LHCN-M2 (cell line): ENCODE measurements around the gene PEX14. TPM values are rescaled to one million over a fixed set of nuclear protein-coding genes. Genes with fewer than 3 reads are reported as not detected.

Source experiments
- DNase-seq: peaks from one replicate; pipeline ENCODE4 v3.0.0-alpha.2; 2012; ENCODE audit warnings: low read depth
- total RNA-seq: library from RNA; depleted of rRNA; stranded (reverse); fragments of >200 nt; gene quantifications from 2 replicates; pipeline ENCODE4 v1.2.3, GENCODE V29; 2014

Gene PEX14
- total RNA-seq, 1 experiment from 2014 or later, result 13.4 TPM

DNA sequence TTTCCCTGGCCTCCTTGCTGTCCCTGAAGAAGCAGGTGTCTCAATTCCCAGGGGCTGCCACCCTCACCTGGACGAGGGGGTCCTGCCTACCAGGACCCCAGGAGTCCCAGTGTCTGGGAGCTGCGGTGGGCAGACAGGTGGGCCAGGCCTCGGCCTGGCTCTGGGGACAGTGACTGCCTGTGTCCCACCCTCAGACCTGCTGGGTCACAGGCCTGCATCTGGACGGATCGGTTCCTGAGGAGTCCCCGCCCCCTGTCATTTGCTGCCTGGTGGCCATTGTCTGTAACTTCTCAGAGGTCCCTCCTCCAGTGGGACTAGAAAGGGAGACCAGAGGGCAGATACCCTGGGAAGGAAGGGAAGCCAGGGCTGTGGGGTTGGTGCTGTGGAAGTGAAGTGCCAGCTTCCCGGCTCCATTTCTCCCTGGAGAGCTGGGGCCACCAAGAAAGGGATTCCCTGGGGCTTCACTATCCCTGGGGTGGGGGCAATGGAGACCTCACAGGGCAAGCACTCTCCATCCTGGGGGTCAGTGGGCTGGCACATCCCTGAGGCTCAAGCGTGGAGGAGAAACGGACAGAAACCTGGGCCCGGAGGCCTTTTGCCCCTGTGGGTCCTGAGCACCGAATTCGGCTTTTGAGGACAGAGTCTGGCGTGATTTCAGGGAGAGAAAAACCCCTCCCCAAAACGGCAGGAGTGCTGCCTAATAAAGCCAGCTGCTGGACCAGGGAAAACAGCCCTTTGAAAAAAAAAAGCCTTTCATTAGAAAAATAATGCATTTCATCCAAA is 157.3 kb downstream of the PEX14 start:
- DNase-seq, result no peak

DNA sequence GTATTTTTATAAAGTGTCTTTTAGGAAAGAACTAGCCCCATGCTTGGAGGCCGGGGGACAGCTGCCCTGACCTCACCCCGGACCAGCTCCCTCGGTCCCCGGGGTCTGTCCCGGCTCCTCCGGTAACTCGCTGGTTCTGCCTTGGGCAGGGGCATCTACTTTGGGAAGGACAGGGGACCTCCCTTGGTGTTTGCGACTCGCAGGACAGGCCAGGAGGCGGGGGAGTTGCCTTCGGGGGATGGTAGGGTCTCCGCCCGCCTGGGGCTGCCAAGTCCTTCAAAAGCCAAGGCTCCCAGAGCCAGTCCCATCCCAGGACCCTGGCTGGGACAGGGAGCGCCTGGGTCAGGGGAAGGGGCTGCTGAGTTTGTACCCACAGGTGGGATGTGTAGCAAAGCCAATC is 157.9 kb downstream of the PEX14 start:
- DNase-seq, result no peak

DNA sequence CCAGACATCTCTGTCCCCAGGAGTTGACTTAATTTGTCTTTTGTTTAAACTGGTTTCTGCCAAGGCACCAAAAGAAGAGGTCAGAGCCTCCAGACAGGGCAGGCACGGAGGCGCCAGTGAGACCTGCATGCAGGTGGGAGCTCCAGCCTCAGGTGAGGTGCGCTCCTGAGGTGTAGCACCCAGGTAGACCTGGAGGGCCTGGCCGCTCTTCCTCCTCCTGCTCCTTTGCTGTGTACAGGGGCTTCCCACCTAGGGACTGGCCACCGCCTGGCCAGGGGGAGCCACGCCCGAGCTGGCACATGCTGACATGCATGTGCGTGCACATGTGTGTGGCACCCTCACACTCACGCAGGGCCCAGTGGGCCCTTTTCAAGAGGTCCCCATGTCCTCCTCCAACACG is 158.7 kb downstream of the PEX14 start:
- DNase-seq, result no peak

DNA sequence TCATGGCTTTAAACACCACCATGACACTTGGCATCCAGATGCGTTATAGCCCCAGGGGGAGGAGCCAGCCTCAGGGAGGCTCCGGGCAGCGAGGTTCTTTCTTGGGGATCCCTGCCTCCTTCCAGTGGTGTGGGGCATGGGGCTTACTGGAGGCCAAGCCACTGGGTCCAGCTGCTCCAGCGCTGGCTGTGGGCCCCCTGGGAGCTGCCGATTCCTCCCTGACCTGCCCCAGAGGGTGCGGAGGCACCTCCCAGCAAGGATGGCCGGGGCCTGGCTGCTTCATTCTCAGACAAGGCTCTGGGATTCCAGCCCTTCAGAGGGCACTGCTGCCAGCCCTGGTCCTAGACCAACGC is 159.3 kb downstream of the PEX14 start:
- DNase-seq, result no peak

DNA sequence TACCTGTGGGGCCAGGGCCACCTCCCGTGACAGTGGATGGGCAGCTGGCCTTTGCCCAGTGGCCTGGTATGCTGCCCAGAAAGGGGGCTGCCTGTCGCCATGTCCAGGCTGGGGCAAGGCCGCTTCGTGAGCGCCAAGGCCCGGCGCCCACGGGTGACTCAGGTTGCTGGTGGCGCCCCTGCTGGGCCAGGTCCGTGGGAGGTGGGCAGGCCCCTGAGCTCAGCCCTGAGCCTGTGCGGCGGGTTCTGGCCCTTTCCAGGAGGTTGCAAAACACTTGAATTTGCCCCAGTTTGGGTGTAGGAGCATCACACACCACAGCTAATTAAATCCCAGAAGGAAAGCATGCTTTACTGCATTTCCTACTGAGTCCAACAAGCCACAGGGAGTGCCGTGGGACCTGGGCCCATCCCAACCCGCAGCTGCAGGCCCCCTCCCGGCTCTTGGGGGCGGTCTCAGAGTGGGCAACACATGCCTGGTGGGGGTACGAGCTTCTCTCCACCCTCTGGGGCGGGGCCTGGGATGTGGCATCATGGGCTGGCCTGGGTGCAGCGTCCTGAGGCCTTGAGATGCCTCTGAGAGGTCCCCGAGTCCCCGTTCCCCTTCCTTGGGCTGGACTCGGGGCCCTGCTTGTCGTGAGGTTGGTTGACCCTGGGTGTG is 159.8 kb downstream of the PEX14 start:
- DNase-seq, result peak; percentile 35

DNA sequence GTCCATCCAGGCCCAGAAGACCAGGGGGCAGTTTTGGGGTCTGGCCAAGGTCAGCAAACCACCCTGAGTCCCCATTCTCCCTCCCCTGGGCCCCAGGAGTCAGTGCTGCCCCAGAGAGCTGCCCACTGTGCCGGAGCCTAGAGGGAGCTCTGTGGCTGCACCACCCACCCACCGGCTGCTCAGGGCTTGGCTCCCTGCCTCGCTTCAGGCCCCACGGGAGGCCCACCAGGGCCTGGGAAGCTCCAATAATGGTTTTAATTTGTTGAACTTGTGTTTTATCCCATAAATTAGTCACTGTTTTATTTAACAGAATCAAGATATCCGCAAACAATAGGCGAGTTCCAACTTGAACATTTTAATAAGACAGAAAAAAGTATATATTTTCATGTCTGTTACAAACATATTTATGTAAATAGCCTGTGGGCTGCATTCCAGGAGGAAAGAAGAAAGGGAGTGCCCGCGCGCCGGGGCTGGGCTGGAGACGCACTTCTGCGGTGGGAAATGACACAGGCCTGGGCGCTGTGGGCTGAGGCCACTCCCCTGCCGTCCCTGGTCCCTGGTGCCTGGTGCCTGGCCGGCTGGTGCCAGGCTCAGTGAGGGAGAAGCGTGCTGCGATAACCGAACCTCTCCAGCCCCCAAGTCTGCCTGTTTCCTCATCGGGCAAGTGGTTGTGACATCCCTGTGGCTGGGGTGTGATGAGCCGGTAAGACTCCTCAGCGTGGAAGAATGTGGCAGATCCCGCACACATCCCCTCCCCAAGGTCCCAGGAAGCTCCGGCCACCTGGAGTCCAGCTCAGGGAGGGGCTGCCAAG is 160.5 kb downstream of the PEX14 start:
- peak; percentile 41 for DNase-seq

DNA sequence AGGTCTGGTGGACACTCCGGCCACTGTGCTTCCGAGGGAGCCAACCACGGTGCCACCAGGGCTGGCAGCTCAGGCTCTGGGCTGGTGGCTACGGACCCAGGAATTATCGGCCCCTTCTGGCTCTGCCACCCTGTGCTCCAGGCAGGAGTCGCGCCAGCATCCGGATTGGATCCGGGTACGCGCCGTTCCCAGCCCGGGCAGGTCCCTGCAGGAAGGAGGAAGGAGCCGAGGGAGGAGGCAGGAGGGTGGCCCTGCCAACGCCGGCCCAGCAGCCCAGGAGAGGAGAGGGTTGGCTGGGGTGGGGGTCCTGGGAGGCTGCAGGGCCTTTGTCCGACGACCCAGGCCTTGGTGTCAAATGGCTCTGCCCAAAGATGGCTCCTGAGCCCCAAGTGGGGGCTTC is 161.2 kb downstream of the PEX14 start:
- DNase-seq, result no peak

DNA sequence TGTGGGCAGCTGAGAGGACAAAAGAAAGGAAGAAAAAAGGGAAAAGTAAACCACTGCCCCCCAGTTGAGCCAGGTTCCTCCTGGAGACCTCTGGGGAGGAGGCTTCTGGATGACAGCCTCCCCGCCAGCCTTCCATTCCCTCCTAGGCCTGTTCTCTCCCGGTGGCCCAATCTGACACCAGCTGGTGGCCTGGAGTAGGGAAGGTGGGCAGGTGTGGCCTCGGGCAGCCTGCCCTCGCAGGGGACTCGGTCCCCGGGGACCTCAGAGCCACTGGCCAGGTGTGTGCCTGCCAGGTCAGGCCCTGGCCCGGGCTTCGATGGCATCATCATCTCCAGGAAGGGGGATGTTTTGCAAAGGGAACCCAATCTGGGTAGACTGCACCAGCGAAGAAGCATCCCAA is 162.7 kb downstream of the PEX14 start:
- no peak for DNase-seq

DNA sequence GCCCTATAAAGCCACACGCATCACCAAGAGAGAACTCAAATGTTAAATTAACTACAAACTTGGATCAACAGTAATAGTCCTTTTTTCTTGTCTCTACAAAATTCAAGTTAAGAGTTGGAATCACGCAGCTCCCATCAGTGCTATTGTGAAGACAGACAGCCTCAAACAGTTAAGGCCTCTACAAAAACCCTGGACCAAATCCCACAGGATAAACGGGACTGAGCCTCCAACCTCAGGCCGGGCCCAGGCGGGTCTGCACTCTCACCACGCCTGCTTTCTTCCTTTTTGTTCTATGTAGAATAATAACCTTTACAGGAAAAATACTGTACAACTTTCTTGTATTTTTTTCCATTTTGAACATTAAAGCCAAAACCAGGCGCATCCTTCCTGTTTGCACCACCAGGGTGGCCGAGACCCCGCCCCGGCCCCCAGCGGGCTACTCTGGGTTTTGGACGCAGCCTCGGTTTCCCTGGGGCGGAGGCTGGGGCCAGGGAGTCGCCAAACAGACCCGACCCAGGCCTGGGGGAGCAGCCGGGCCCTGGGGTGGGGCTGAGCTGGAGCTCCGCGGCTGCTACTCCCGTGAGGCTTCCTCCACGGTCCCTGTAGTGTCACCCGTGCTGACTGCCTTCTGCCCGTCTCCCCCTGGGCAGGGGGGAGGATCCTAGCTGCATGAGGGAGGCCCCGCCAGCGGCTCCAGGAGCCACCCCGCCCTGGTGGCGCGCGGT is 163.2 kb downstream of the PEX14 start:
- no peak for DNase-seq

DNA sequence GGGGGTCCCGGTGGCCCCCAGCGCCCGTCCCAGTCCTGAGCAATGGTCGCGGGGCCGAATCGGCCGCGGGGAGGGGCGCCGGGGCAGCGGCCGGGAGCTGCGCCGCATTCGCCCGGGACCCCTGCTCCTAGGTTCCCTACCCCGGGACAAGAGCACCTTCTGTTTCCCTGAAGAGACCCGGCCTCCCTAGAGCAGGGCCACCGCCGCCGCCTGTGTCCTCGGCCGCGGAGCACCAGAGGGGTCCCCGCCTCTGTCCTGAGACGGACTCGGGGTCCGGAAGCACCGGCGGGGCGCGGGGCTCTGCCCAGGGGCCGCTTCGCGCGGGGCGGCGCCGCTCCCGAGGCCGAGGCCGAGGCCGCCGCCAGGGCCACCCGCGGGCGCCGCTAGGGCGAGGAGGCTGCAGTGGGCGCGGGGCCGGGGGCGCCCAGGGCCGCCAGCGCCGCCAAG is 163.8 kb downstream of the PEX14 start:
- no peak for DNase-seq

DNA sequence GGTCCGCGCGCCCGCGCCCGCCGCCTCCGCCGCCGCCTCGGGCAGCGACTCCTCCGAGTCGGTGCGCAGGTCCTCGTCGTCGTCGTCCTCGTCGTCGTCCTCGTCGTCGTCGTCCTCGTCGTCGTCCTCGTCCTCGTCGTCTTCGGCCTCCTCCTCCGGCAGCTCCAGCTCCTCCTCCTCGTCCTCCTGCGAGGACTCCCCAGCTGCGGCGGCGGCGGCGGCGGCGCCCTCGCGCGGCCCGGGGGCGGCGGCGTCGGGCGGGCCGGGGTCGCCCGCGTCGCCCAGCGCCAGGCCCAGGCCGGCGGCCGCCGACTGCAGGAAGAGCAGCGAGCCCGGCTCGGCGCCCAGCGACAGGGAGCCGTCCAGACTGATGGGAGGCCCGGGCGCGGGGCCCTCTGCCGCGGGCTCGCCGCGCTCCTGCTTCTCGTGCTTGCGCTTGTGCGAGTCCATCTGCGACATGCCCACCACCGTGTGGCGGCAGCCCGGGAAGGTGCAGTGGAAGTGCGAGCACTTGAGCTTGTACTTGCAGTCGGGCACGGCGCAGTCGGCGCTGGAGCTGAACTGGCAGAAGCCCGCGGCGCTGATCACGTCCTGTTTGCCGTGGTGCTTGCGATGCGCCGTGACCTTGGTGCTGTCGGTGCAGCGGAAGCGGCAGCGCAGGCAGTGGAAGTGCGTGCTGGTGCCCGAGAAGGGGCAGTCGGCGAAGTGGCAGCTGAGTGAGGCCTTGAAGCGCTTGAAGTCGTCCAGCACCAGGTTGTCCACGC is 164.4 kb downstream of the PEX14 start:
- DNase-seq, result no peak

DNA sequence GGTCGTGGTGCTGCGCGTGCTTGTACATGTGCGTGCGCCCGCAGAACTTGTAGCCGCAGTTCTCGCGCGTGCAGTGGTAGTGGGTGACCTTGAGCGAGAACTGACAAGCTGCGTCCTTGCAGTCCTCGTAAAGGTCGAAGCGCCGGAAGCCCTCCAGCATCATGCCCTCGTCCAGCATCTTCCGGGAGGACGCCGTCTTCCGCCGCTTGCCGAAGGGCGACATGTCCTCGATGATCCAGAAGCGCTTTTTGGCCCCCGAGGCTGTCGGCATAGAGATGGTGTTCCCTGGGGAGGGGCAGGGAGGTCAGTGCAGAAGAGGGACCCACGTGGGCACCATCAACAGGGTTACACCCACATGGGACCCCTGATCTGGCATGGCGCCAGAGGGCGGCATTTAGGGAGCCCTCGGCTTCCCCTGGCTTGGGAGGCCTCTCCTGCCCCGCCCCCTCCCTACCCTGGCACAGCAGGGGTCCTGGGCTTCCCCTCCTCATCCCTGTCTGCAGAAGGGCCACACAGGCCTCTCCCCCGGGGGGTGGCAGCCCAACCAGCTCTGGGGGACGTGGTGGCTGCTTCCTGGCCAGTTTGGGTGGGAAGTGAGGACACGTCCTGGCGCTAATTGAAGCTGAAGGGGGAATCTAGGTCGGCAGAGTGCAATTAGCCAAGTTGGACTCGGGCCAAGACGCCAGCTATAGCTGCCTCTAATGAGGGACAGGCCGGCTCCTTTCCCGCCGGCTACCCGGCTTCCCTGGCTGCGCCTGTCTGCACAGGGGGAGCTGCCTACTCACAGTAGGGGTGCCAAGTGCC is 165.2 kb downstream of the PEX14 start:
- DNase-seq, result no peak

DNA sequence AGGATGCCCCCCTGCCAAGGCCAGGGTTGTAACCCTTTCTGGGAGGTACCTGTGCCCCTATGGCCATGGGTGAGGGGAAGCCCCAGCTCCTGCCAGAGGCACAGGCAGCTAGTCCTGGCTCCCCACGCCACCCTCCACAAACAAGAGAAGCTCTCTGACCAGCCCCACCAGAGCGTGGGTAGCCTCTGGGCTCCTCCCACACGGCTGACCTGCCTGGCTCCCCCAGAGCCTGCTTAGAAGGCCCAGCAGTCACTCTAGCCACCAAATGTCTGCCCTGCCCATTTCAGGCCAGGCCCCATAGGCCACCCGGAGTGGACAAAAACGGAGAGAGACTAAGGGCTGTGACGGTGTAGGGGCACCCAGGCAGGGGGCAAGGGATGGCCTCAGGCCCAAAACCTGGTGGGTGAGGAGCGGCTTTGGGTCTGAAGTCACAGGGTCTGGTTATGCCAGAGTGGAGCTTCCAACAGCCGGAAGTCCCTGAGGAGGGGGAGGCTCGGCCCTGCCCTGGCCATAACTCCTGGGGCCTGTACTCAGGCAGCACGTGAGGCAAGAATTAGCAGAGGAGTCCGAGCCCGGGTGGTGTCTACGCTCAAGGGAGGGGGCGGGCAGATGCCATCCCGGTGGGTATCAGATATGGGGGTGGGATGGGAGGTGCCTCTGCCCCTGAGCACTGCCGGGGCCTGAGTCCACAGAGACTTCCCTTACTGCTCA is 166.2 kb downstream of the PEX14 start:
- no peak for DNase-seq

DNA sequence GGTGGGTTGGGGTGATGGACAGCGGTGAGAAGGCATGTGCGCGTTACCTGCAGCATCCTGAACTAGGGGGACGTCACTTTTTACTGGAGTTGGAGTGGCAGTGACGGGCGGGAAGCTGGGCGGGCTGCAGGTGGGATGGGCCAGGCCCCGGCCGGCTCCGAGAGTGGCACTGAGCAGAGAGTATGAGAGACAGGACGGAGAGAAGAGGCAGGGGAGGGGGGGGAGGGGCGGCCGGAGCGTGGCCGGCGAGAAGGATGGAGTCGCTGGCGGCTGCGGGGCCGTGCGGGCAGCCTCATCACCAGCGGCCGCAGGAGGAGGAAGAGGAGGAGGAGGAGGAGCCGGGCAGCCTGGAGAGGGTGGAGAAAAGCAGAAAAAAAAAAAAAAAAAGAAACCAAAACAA is 167.2 kb downstream of the PEX14 start:
- DNase-seq, result no peak

DNA sequence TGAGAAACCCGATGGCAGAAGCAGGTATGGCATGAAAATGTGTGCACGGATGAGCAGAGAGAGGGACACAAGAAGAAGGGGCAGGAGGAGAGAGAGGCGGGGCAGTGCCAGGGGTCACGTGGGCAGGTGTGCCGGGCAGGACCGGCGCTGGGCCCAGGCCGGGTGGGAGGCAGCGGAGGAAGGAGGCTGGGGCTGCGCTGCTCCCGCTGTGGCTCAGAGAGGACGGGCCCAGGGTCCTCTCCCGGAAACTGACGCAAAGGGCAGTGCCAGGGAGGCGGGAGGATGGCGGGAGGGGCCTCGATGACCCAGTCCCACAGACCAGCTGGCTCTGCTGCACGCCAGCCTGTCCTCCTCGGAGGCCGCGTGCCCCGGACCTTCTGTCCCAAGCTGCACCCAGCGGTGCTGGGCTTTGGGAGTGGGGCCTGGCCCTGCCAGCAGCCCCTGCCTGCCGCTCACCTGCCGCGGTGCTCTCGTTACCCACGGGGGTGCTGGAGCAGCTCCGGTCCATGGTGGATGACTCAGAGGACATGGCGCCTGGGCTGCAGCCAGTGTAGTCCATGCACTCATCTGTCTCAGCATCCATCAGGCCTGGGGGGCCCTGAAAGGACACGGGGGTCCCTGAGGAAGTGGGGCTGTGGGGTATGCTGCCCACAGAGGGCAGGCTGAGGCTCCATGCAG is 167.8 kb downstream of the PEX14 start:
- no peak for DNase-seq

DNA sequence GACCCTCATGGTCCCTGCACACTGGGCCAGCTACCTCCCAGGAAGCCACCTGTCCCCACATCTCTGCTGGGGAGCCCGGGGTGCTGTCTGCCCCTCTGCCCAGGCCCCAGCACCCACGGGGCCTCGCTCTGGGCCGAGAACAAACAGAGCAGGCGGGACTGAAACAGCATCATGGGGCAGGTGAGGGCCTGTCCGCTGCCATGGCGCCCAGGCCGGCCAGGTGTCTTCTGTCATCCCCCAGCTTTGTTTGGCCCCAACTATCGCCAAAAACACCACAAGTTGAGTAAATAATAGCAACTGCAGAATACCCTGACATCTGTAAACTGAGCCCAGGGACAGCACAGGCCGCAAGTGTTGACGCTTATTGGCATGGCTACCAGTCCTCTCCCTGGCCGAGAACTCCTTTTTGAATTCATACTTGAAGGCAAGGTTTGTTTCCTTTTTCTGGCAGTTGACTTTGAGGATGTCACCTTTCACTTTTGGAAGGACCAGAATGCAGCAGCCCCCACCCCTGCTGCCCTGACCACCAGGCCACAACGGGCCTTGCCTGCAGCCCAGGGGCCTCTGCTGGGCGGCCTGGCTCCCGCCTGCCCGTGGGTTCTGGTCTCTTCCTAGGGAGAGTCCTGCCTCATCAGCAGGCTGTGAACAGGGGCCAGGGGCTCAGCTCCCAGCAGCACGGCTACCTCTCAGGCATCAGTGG is 169.0 kb downstream of the PEX14 start:
- no peak for DNase-seq

DNA sequence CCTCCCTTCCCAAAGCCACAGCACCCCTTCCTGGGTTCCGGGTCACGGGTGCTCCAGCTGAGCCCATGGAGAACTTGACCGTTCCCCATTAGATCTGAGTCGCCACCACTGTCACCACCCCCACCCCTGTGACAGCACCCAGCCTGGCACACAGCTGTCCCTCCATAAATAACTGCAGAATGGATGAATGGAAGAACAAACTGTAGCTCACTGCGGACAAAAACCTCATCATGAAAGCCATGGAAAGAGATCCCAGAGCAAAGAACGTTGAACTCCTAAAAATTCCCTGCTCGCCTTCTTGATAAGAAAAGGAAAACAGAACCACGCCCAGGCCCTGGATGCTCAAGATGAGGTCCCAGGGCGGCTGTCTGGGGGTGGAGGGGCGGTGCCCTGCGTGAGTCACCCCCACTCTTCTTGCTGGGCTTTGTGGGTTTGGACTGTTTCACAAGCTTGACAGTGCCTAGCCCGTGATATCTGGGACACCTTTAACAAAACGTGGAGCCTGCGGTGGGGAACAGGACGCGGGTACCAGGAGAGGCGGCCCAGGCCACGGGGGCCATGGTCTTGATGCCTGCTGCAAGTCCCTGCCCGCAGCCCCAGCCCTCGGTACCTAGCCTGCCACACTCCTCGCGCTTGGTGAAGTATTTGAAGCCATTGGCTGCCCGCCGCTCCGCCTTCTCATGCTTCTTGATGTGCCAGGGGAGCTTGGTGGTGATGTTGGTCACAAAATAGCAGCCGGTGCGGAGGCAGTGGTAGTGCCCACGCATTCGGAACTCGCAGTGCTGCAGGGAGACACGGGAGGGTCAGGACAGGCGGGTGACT is 169.8 kb downstream of the PEX14 start:
- DNase-seq, result peak; percentile 58
